Aorta (tissue), 5 donors: ENCODE results near the gene ERBB4. TPM values are rescaled to one million over a fixed set of nuclear protein-coding genes. Genes with fewer than 3 reads are reported as not detected.
A peak's percentile ranks its signal among the peaks of the same experiment; 100 is the strongest.

Experiments
- ATAC-seq: fragments of 200-7000 bp; cut with Tn5 transposase; one replicate; pipeline ENCODE4 v1.9.1; 2022; ENCODE audit warnings: moderate library complexity; ENCODE audit not compliant: low FRiP score
- DNase-seq, 2 donors: peaks; one replicate each; pipeline ENCODE4 v3.0.0-alpha.2; 2020
- H3K27ac ChIP-seq, 2 donors: one replicate each; pipeline ENCODE4 v1.5.1; 2013; ENCODE audit warnings: low read length in 2 of 2, mild to moderate bottlenecking in 2 of 2, moderate library complexity in 2 of 2, control low read depth in 1 of 2, inconsistent platforms in 1 of 2, low read depth in 1 of 2
- H3K27me3 ChIP-seq, 2 donors: one replicate each; pipeline ENCODE4 v1.6.1; 2013; ENCODE audit warnings: control low read depth in 1 of 2, low read length in 1 of 2, mild to moderate bottlenecking in 1 of 2, moderate library complexity in 1 of 2; ENCODE audit not compliant: insufficient read depth in 2 of 2, control insufficient read depth in 1 of 2
- H3K36me3 ChIP-seq, 2 donors: one replicate each; pipeline ENCODE4 v1.6.1; 2013; ENCODE audit warnings: control low read depth in 1 of 2, low read length in 1 of 2, mild to moderate bottlenecking in 1 of 2; ENCODE audit not compliant: insufficient read depth in 2 of 2, control insufficient read depth in 1 of 2
- H3K4me1 ChIP-seq, 2 donors: one replicate each; pipeline ENCODE4 v1.6.1; 2013; ENCODE audit warnings: low read length in 2 of 2, control low read depth in 1 of 2, mild to moderate bottlenecking in 1 of 2, moderate library complexity in 1 of 2; ENCODE audit not compliant: insufficient read depth in 2 of 2, control insufficient read depth in 1 of 2
- H3K4me3 ChIP-seq, 2 donors: one replicate each; pipeline ENCODE4 v1.5.1; 2013; ENCODE audit warnings: low read length in 2 of 2, control low read depth in 1 of 2, mild to moderate bottlenecking in 1 of 2
- H3K9me3 ChIP-seq: one replicate; pipeline ENCODE4 v1.6.1; 2013; ENCODE audit warnings: mild to moderate bottlenecking, low read length; ENCODE audit not compliant: control insufficient read depth
- WGBS, 2 donors: extraction: QIAGEN DNeasy Blood & Tissue Kit; methylation state at CpG; one replicate each; pipeline ENCODE4 v1.1.7; 2013; 5-methylcytosine and 5-hydroxymethylcytosine counted together
- intact Hi-C, 2 donors: fragments of 100-400 bp; cut with DNase I; formaldehyde crosslinking; loops; one replicate each; pipeline versions ENCODE4 v1.14.2 to v1.15.0; 2022
- polyA plus RNA-seq, 2 donors: library from polyadenylated mRNA; stranded (reverse); fragments of 200-250 nt; gene quantifications; one replicate each; pipeline ENCODE4 v1.2.3, GENCODE V29; 2013
- total RNA-seq, 2 donors: library from RNA; stranded (reverse); fragmentation: NEBNext Ultra II Directional; extraction: Animal tissue kit (Norgen Biotek cat#: 25700); gene quantifications; one replicate each; pipeline ENCODE4 v1.2.1, GENCODE V29; 2021
- donor health status: healthy with polysubstance abuse.
- donor health status: Bipolar disorder and iron deficiency.
- donor health status: DM: no; HTN: no; CAD: no.
- donor health status: DM: no; HTN: no; CAD: no.
- donor health status: DM: yes; HTN: yes; CAD: no.

The ERBB4 gene
- total and polyA plus RNA-seq, 4 donors: 1.3 to 42.0 (median 15.0) TPM

DNA sequence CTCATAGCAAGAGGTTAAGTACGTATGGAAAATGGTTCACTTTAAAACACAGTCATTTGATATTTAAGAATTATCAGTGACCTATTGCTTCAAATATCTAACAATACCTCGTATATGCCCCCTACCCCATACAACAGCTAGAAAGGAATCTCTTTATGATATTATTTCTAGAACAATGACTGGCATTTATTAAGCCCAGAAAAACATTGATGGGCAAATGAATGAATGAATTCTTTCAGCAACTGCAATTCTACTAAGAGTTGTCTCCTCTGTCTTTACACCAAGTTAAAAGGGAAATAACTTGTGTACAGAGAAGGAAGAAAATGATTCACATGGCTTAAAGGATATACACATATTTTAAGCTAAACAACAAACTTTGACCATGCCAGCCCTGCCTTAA, 384.7 kb downstream of the ERBB4 start:
- Histone ChIP-seq H3K4me1 (peaks cover 0 to 4% of the 10 kb centered on the region in 2 donors), H3K27ac (no peak overlapping the region), H3K27me3 (no peaks in the 10 kb centered on the region), H3K36me3 (no peaks in the 10 kb centered on the region), H3K4me3 (no peak overlapping the region), H3K9me3 (no peaks in the 10 kb centered on the region)
- no peak for DNase-seq
- 84 to 87% methylated on average over 2 of the region's 2 CpGs for WGBS, 2 donors
- no peak for ATAC-seq
- intact Hi-C loops: loop anchor here in 1 of 2 donors (5.0 kb wide), 1 partner anchor 383 kb away; the partner anchor contains the start of gene ERBB4

DNA sequence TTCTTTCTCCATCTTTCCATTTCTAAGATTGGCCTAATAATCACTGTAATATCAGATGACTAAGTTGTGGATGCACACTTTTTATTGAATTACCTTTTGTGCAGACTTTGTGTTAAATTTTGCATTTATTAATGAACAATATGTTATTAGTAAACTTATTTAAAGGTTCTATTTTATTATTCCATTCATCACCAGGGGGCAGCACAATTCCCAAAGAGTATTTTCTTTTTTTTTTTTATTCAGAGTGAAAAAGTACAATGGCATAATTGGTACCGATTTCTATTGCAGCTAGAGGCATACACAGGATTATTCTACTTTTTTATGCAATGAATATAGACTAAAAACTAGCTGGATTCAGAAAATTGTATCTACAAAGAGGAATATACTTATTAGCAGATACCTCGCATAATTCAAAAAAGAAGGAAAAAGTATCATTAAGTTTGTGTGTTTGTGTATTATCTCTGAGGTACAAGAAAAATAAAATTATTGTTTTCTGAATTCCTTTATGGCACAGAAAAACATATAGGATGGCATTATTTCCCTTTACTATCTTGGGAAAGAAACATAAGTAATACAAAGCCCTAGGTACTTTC, 390.6 kb downstream of the ERBB4 start:
- intact Hi-C loops: loop anchor here in 1 of 2 donors (10.0 kb wide), 1 partner anchor 103 kb away; no protein-coding TSS in a partner anchor
- Histone ChIP-seq H3K9me3 (no peaks in the 10 kb centered on the region), H3K27me3 (no peaks in the 10 kb centered on the region), H3K36me3 (no peaks in the 10 kb centered on the region), H3K4me3 (no peak overlapping the region), H3K4me1 (peaks cover 1 to 3% of the 10 kb centered on the region in 2 donors), H3K27ac (no peak overlapping the region)
- 56% methylated on average over 2 of the region's 2 CpGs for WGBS, 2 donors
- DNase-seq (no peak), ATAC-seq (no peak)

DNA sequence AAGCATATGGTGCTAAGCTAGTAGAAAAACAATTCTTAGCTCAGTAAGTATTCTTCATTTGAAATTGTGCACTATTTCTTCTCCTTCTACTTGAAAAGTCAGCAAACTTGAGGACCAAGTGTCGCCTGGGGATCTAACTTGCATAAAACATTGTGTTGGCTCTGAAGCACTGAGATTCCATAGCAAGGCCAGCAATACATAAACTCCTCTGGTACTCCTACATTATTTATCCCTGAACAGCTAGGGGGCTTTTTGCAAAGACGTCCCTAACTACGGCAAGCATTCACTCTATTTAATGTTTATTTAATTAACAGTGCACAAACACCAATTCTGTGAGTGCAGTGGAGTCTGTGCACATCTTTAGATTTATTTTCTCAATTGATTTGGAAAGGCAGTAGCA, 392.2 kb downstream of the ERBB4 start:
- Histone ChIP-seq H3K36me3 (no peaks in the 10 kb centered on the region), H3K4me1 (peaks cover 1 to 3% of the 10 kb centered on the region in 2 donors), H3K9me3 (no peaks in the 10 kb centered on the region), H3K27ac (peak overlapping the region in 1 of 2 donors; percentile 18), H3K27me3 (no peaks in the 10 kb centered on the region), H3K4me3 (no peak overlapping the region)
- no peak for ATAC-seq
- 72 to 84% methylated on average over 3 of the region's 3 CpGs for WGBS, 2 donors
- intact Hi-C loops: loop anchor here in 1 of 2 donors (10.0 kb wide), 1 partner anchor 102 kb away; no protein-coding TSS in a partner anchor
- DNase-seq: no peak

DNA sequence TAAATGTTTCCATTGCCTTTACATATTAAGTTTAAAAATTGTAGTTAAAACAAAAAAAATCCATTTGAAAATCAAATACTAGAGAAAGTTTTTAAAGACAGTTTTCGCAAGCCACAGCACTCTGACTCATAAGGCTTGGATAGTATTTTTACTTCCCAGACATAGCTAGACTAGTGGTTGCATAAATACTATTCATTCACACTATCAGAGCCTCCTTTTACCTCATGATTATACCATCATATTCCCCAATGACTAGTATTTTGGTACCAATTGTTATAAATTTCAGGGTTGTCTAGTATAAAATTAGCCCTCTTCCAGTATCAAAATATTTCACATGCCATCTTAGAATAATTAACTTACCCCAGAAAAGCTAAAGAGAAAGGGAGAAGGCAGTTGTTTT, 393.5 kb downstream of the ERBB4 start:
- no peak overlapping the region for H3K4me3 ChIP-seq
- intact Hi-C loops: loop anchor here in 1 of 2 donors (10.0 kb wide), 1 partner anchor 100 kb away; no protein-coding TSS in a partner anchor
- peaks cover 1 to 3% of the 10 kb centered on the region in 2 donors for H3K4me1 ChIP-seq
- H3K27me3 ChIP-seq: no peaks in the 10 kb centered on the region
- ATAC-seq (peak; percentile 80), DNase-seq (no peak)
- WGBS, 2 donors: 2 to 14% methylated on average over 1 of the region's 1 CpG
- no peaks in the 10 kb centered on the region for H3K36me3 ChIP-seq
- no peaks in the 10 kb centered on the region for H3K9me3 ChIP-seq
- H3K27ac ChIP-seq: no peak overlapping the region

DNA sequence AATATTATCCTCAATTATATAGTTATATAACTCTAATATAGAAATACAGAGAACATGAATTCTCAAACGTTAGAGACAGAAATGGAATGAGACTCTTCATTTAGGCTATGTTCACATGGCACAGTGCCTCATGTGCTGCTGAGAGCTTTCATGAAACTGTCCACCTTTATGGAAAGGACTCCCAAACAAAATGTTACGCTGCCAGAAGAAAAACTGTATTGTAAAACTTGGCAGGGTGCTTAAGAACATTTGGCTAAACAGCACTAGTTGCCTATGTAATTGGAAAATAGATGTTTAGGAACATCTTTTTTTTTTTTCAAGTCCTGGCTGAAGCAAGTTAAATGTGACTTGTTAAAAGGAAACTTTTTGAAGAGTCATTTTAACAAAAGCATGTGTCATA, 396.0 kb downstream of the ERBB4 start:
- no peaks in the 10 kb centered on the region for H3K27me3 ChIP-seq
- intact Hi-C loops: loop anchor here in 1 of 2 donors (10.0 kb wide), 1 partner anchor 98 kb away; no protein-coding TSS in a partner anchor
- no peaks in the 10 kb centered on the region for H3K9me3 ChIP-seq
- DNase-seq (no peak), ATAC-seq (no peak)
- no peak overlapping the region for H3K27ac ChIP-seq
- no peak overlapping the region for H3K4me3 ChIP-seq
- H3K4me1 ChIP-seq: peaks cover 1 to 3% of the 10 kb centered on the region in 2 donors
- no peaks in the 10 kb centered on the region for H3K36me3 ChIP-seq
- WGBS, 2 donors: 32 to 37% methylated on average over 2 of the region's 2 CpGs

DNA sequence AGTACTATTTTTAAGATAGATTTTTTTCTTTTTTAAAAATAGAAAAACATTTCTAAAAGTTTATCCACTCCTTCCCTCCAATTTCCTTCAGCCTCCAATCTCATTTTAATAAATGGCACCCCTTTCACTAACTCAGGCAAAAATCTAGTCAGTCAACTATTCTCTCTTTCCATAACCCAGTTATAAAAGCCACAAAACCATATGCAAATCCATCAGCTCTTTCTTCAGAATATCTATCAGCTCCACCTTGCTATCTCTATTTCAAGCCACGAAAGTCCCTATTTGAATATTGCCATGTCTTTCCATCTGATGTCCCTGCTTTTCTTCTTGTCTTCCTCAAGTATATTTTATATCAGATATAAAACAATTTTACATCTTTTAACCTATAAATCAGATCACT, 397.1 kb downstream of the ERBB4 start:
- intact Hi-C loops: loop anchor here in 1 of 2 donors (10.0 kb wide), 1 partner anchor 97 kb away; no protein-coding TSS in a partner anchor
- H3K27ac ChIP-seq: no peak overlapping the region
- H3K4me1 ChIP-seq: peaks cover 1 to 3% of the 10 kb centered on the region in 2 donors
- no peak overlapping the region for H3K4me3 ChIP-seq
- WGBS, 2 donors: 89 to 100% methylated on average over 1 of the region's 1 CpG
- no peak for DNase-seq
- ATAC-seq: no peak
- H3K27me3 ChIP-seq: no peaks in the 10 kb centered on the region
- H3K36me3 ChIP-seq: no peaks in the 10 kb centered on the region
- no peaks in the 10 kb centered on the region for H3K9me3 ChIP-seq

DNA sequence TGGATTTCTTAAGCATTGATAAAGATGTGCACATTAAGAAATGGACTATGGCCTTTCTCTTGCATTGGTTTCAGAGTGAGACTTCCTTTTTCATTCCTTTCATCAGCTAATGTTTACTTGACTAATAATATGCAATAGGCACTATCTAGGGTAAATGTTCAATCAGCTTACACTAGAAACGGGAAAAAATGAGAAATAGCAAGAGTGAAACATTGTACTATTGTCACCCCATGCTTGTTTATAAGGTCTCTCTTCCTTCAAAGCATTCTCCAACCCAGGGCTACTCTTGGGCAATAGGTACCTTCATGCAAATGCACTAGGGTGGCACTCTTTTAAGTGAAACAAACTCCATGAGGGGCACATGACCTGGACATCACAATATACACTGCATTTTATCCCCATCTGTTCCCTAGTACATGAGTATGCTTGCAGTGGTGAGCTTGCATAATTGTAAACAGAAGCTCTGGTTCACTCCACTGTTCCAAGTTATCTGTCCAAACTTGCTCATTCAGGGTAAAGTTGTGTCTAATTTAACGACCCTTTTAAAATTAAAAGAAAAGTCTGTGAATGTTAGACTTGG, 402.3 kb downstream of the ERBB4 start:
- Histone ChIP-seq H3K9me3 (no peaks in the 10 kb centered on the region), H3K4me3 (no peak overlapping the region), H3K27ac (no peak overlapping the region), H3K27me3 (no peaks in the 10 kb centered on the region), H3K36me3 (no peaks in the 10 kb centered on the region), H3K4me1 (peaks cover 0 to 4% of the 10 kb centered on the region in 2 donors)
- ATAC-seq: no peak
- WGBS, 2 donors: 69 to 72% methylated on average over 2 of the region's 2 CpGs
- DNase-seq: no peak
- intact Hi-C loops: loop anchor here in 1 of 2 donors (5.0 kb wide), 1 partner anchor 99 kb away; no protein-coding TSS in a partner anchor

DNA sequence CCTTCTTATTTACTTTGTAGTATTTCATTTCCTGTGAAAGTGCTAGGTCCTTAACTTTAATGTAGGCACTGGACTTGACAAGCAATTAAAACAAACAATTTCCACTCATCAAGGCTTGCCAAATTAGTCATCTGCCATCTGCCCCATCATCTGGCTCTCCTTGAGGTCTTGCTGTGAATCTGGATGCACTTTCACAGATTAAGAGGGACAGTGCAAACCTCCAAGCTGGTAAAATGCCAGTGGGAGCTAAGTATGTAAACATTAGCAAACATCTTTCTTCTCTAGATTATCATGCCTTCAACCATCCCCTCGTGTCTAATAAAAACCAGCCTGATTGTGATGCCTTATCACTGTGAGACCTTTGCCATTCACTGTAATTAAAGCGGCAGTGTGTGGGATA, 402.9 kb downstream of the ERBB4 start:
- intact Hi-C loops: loop anchor here in 1 of 2 donors (5.0 kb wide), 1 partner anchor 98 kb away; no protein-coding TSS in a partner anchor
- DNase-seq (no peak), ATAC-seq (no peak)
- Histone ChIP-seq H3K27ac (no peak overlapping the region), H3K36me3 (no peaks in the 10 kb centered on the region), H3K4me1 (peaks cover 0 to 4% of the 10 kb centered on the region in 2 donors), H3K9me3 (no peaks in the 10 kb centered on the region), H3K27me3 (no peaks in the 10 kb centered on the region), H3K4me3 (no peak overlapping the region)
- WGBS, 2 donors: 42 to 49% methylated on average over 2 of the region's 2 CpGs

DNA sequence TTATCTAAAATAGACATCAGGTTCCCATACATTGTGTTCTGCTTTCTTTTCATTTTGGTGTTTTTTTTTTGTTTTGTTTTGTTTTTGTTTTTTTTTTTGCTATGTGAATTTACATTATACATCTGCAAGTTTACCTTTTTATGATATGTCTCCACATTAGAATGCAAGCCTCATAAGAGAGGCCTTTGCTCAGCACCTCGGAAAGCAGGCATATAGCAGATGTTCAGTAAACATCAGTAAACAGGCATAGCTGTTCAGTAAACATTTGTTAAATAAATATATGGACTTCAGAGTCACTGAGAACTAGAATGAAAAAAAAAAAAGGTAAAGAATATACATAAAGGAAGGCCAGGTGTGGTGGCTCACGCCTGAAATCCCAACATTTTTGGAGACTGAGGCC, 405.3 kb downstream of the ERBB4 start:
- H3K27ac ChIP-seq: no peak overlapping the region
- no peaks in the 10 kb centered on the region for H3K36me3 ChIP-seq
- 96 to 98% methylated on average over 2 of the region's 2 CpGs for WGBS, 2 donors
- H3K9me3 ChIP-seq: no peaks in the 10 kb centered on the region
- ATAC-seq: no peak
- intact Hi-C loops: no loop called here
- H3K4me3 ChIP-seq: no peak overlapping the region
- peaks cover 0 to 4% of the 10 kb centered on the region in 2 donors for H3K4me1 ChIP-seq
- no peak for DNase-seq
- no peaks in the 10 kb centered on the region for H3K27me3 ChIP-seq
